Testis (tissue), 3 donors: Measurements from ENCODE around the gene DOK6. TPM values are rescaled to one million over a fixed set of nuclear protein-coding genes. Genes with fewer than 3 reads are reported as not detected.

Experiments
- DNase-seq: peaks from one replicate; pipeline ENCODE4 v3.0.0-alpha.2; 2019
- H3K27ac ChIP-seq, 2 donors: fragments of 200-600 bp; sonication (generic); one replicate each; pipeline ENCODE4 v1.5.1; 2019
- H3K27me3 ChIP-seq: fragments of 200-600 bp; sonication (generic); one replicate; pipeline ENCODE4 v1.5.1; 2019
- H3K36me3 ChIP-seq: fragments of 200-600 bp; sonication (generic); one replicate; pipeline ENCODE4 v1.5.1; 2017; ENCODE audit warnings: low read depth; ENCODE audit errors: missing control alignments
- H3K4me1 ChIP-seq: fragments of 200-600 bp; sonication (generic); one replicate; pipeline ENCODE4 v1.5.1; 2019
- H3K4me3 ChIP-seq, 2 donors: fragments of 200-600 bp; sonication (generic); one replicate each; pipeline ENCODE4 v1.5.1; 2017 to 2019
- H3K9me3 ChIP-seq: fragments of 200-600 bp; sonication (generic); one replicate; pipeline ENCODE4 v1.5.1; 2017
- CTCF ChIP-seq, 3 experiments: fragments of 450-650 bp in 2 of 3; fragments of 200-600 bp in 1 of 3; sonication (generic) in 1 of 3; IDR thresholded peaks; one replicate each; pipeline ENCODE4 v1.5.1; 2016 to 2019; ENCODE audit warnings: antibody characterized with exemption in 3 of 3, mild to moderate bottlenecking in 2 of 3, moderate library complexity in 1 of 3
- POLR2A ChIP-seq: fragments of 450-650 bp; IDR thresholded peaks from one replicate; pipeline ENCODE4 v1.6.1; 2017; ENCODE audit warnings: antibody characterized with exemption, mild to moderate bottlenecking, moderate library complexity
- WGBS, 2 donors: methylation state at CpG; one replicate each; pipeline ENCODE4 v1.1.5; 2018; 5-methylcytosine and 5-hydroxymethylcytosine counted together
- intact Hi-C: fragments of 100-400 bp; cut with DNase I; formaldehyde crosslinking; loops from one replicate; pipeline ENCODE4 v1.15.1; 2023; ENCODE audit warnings: low total_unique reads
- polyA plus RNA-seq: library from polyadenylated mRNA; stranded (reverse); fragments of 350-450 nt; fragmentation: Illumina TruSeq; extraction: RNeasy Lipid Tissue Mini Kit (QIAGEN cat#74804); gene quantifications from one replicate; pipeline ENCODE4 v1.2.3, GENCODE V29; 2014; ENCODE audit warnings: low read depth, low replicate concordance; ENCODE audit not compliant: insufficient read depth
- total RNA-seq, 2 donors: library from RNA; depleted of rRNA; stranded (reverse); fragments of >200 nt; gene quantifications; one replicate each; pipeline ENCODE4 v1.2.3, GENCODE V29; 2016

Gene DOK6
- total and polyA plus RNA-seq, 3 donors from 2014 or later: 0.71 to 11.1 (median 8.5) TPM

GRCh38 chr18:69649684-69650083 lies 249.0 kb downstream of the DOK6 start:
- no peak overlapping the region for H3K27ac ChIP-seq
- 85 to 97% methylated on average over 2 of the region's 2 CpGs for WGBS, 2 donors
- TF ChIP-seq CTCF (IDR thresholded peaks at IDR 0.05) (no peak), POLR2A (no peak)
- no peaks in the 10 kb centered on the region for H3K27me3 ChIP-seq
- H3K9me3 ChIP-seq: no peaks in the 10 kb centered on the region
- intact Hi-C loops: no loop called here
- no peaks in the 10 kb centered on the region for H3K36me3 ChIP-seq
- DNase-seq: no peak
- no peak overlapping the region for H3K4me3 ChIP-seq
- H3K4me1 ChIP-seq: no peaks in the 10 kb centered on the region

- TF ChIP-seq POLR2A (no peak), CTCF (IDR thresholded peaks at IDR 0.05) (no peak)
- no peak overlapping the region for H3K4me3 ChIP-seq
- 87 to 97% methylated on average over 5 of the region's 5 CpGs for WGBS, 2 donors
- no peak overlapping the region for H3K27ac ChIP-seq
- H3K36me3 ChIP-seq: no peaks in the 10 kb centered on the region
- DNase-seq: no peak
- intact Hi-C loops: no loop called here
- no peaks in the 10 kb centered on the region for H3K27me3 ChIP-seq
- H3K9me3 ChIP-seq: no peaks in the 10 kb centered on the region
- no peaks in the 10 kb centered on the region for H3K4me1 ChIP-seq
Measured at GRCh38 chr18:69651243-69651642, 250.6 kb downstream of the DOK6 start.

GRCh38 chr18:69655816-69656215 lies 255.1 kb downstream of the DOK6 start:
- intact Hi-C loops: no loop called here
- Histone ChIP-seq H3K9me3 (no peaks in the 10 kb centered on the region), H3K4me1 (no peaks in the 10 kb centered on the region), H3K36me3 (no peaks in the 10 kb centered on the region), H3K27ac (no peak overlapping the region), H3K4me3 (no peak overlapping the region), H3K27me3 (no peaks in the 10 kb centered on the region)
- TF ChIP-seq POLR2A (no peak), CTCF (IDR thresholded peaks at IDR 0.05) (no peak)
- DNase-seq: no peak

- H3K27me3 ChIP-seq: no peaks in the 10 kb centered on the region
- H3K9me3 ChIP-seq: no peaks in the 10 kb centered on the region
- no peaks in the 10 kb centered on the region for H3K36me3 ChIP-seq
- TF ChIP-seq POLR2A: no peak
- no peak for TF ChIP-seq CTCF (IDR thresholded peaks at IDR 0.05)
- H3K27ac ChIP-seq: no peak overlapping the region
- H3K4me3 ChIP-seq: no peak overlapping the region
- intact Hi-C loops: no loop called here
- 93 to 96% methylated on average over 4 of the region's 4 CpGs for WGBS, 2 donors
- H3K4me1 ChIP-seq: no peaks in the 10 kb centered on the region
- DNase-seq: no peak
Measured at GRCh38 chr18:69658103-69658502, 257.4 kb downstream of the DOK6 start.

GRCh38 chr18:69658685-69659084 lies 258.0 kb downstream of the DOK6 start:
- no peak for TF ChIP-seq POLR2A
- no peak for TF ChIP-seq CTCF (IDR thresholded peaks at IDR 0.05)
- H3K27ac ChIP-seq: no peak overlapping the region
- intact Hi-C loops: no loop called here

More at GRCh38 chr18:69658685-69659084, 258.0 kb downstream of the DOK6 start:
- no peak for DNase-seq
- WGBS, 2 donors: 46 to 57% methylated on average over 2 of the region's 2 CpGs
- Histone ChIP-seq H3K27me3 (no peaks in the 10 kb centered on the region), H3K9me3 (no peaks in the 10 kb centered on the region), H3K4me3 (no peak overlapping the region), H3K36me3 (no peaks in the 10 kb centered on the region), H3K4me1 (no peaks in the 10 kb centered on the region)
